C4-2B (cell line): ENCODE results near the gene MAGI2.

Experiments used
- H3K27ac ChIP-seq: fragments of 450-650 bp; 2 replicates; pipeline ENCODE4 v1.5.1; 2017
- ZFX ChIP-seq: fragments of 450-650 bp; IDR thresholded peaks from 2 replicates; pipeline ENCODE4 v1.6.1; 2017
- TF ChIP-seq, protein P1 (sequence below): fragments of 450-650 bp; conservative IDR thresholded peaks from 2 replicates; pipeline ENCODE4 v1.5.1; 2017; ENCODE audit warnings: mild to moderate bottlenecking

Gene MAGI2

DNA sequence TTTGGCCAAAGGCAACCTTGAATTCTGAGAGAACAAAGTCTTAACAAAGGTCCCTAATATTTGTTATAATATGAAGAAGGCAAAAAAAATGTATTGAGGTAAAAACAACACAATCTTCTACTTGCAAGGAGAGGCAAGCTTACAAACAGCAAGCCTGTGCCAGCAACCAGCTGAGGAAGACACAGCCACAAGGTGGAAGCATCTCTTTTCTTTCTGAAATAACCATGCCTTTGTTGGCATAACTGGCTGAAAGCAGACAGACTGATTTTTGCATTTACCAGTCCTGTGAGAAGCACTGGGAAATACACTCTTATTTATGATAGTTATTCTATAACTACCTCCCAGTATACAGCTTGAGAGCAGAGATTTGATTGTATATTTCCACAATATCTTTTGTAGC lies 1362.9 kb downstream of the MAGI2 start:
- no peak overlapping the region for H3K27ac ChIP-seq
- TF ChIP-seq ZFX: no peak
- TF ChIP-seq, protein P1, sequence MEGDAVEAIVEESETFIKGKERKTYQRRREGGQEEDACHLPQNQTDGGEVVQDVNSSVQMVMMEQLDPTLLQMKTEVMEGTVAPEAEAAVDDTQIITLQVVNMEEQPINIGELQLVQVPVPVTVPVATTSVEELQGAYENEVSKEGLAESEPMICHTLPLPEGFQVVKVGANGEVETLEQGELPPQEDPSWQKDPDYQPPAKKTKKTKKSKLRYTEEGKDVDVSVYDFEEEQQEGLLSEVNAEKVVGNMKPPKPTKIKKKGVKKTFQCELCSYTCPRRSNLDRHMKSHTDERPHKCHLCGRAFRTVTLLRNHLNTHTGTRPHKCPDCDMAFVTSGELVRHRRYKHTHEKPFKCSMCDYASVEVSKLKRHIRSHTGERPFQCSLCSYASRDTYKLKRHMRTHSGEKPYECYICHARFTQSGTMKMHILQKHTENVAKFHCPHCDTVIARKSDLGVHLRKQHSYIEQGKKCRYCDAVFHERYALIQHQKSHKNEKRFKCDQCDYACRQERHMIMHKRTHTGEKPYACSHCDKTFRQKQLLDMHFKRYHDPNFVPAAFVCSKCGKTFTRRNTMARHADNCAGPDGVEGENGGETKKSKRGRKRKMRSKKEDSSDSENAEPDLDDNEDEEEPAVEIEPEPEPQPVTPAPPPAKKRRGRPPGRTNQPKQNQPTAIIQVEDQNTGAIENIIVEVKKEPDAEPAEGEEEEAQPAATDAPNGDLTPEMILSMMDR: peak; percentile 10; the same call in 1 of the 2 replicates

DNA sequence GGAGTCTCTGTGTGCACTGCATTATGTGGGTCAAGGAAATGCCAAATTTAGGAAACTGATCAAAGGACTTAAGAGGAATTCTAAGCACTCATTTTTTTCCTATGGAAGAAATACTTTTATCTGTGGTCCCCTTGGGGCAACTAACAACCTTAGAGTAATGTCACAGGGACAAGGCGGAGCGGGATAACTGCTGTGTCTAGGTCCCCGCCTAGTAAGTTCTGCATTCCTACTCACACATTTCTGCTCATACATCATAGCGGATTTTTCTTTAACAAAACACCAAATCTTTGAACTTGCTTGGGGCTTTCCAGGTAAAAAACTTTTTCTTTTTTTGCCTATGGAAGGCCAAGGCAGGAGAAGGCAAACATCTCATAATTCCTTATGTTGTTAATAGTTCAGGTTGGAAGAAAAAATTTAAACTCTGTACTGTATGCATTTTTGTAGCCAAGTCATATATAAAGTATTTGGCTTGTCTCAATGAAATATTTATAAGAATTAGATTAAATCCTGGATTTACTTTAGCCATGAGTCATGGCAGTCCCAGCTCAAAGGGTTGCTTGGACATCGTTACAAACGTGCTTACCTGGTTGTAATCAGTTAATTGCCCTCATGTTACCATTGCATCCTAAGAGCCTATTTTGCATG lies 1369.9 kb downstream of the MAGI2 start:
- no peak for TF ChIP-seq ZFX
- TF ChIP-seq, protein P1: no peak
- no peak overlapping the region for H3K27ac ChIP-seq

DNA sequence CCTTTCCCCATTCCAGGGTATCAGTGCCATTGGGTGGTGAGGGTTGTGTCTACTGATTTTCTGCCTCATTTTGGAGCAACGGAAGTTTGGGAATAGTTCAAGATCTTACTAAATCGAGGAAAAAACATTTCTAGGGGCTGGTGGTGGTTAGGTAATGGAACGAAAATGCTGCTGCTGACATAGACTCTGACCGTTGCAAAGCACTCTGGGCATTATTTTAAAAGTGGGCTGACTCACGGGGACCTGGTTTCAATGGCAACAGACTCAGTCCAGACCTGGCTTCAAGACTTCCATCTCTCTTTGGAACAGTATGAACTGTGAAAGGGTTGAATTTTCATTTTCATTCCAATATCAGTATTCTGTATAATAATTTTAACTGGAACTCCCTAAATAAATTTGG lies 1370.9 kb downstream of the MAGI2 start:
- no peak overlapping the region for H3K27ac ChIP-seq
- no peak for TF ChIP-seq ZFX
- TF ChIP-seq, protein P1: no peak

DNA sequence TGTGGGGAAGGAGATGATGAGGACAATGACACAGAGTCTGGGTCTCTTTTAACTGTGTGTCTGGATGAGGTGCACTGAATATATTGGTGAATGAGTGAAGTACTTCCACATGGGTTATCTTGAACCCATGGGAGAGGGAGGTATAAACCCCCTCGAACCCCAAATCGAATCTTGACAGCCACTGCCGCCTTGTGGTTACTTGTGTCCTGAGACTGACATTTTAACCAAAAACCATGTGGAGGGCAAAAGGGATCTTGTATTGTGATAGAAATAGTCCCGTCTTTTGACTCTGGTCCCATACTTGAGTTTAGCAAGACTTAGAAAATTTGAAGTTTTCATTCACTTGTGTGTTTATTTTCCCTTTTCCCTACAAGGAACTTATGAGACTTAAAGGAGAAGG lies 1371.6 kb downstream of the MAGI2 start:
- H3K27ac ChIP-seq: no peak overlapping the region
- TF ChIP-seq ZFX: no peak
- TF ChIP-seq, protein P1: peak; percentile 27

DNA sequence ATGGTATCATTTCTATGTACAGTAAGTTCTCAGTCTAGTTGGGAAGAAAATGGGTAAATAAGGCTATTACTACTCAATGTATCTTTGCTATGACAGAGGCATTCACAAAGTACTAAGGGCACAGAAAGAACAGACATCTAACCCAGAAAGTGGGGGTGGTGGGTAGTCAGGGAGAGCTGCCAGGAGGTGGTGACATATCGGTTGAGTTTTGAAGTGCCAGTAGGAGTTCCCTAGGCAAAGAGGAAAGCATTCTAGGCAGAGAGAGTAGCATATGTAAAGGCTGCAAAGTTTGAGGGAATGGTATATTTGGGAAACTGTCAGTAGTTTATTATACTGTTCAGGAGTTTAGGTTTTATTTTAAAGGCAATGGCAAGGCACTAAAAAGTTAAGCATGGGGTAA lies 1372.1 kb downstream of the MAGI2 start:
- H3K27ac ChIP-seq: no peak overlapping the region
- no peak for TF ChIP-seq ZFX
- TF ChIP-seq, protein P1: no peak

DNA sequence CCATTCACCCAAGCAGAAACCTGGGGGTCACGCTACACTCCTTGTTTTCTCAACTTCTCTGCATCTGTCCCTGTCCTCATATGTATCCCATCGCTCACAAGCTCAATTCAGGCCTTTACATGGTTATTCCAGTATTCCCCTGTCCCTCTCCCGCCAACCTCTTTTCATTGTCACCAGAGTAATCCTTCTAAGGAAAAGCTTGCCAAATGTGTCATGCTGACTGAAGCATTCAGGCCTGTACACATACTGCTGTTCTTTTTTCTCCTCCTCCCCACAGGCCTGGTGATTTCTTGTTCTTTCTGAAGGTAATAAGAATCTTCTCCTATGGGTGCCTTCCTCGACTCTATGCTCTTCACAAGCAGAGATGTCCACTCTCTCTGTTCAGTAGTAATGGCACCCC lies 1372.7 kb downstream of the MAGI2 start:
- TF ChIP-seq, protein P1: no peak
- TF ChIP-seq ZFX: no peak
- no peak overlapping the region for H3K27ac ChIP-seq

DNA sequence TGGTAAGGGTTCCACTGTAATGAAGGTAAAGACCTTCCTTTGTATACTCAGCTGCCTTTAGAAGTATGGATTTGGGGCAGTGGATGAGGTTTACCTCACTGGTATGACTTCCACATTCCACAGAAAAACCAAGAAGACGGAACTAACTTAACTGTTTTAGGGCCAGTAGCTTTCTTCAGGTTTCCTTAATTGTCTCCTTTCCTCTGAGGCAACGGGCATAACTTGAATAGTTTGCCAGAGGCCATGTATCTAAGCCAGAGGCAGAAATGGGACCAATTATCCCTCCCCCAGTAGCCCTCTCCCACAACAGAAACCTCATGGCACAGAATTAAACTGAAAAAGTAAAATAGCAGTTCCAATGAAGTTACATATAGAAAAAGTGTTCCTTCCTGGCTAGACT lies 1373.2 kb downstream of the MAGI2 start:
- H3K27ac ChIP-seq: no peak overlapping the region
- TF ChIP-seq, protein P1: no peak
- TF ChIP-seq ZFX: no peak
